Measurements from ENCODE around the gene OAF. TPM values are rescaled to one million over a fixed set of nuclear protein-coding genes. Genes with fewer than 3 reads are reported as not detected.

The OAF gene
- total RNA-seq, 1 experiment from 2014 or later, result 32.3 TPM

GRCh38 chr11:120180551-120181232 is 30.1 kb upstream of the OAF start:
- H3K9me3 ChIP-seq (ENCODE audit: control insufficient read depth in 1 of 2, insufficient read depth in 1 of 2, low read depth in 1 of 2, low read length in 2 of 2), result no peaks in the 10 kb centered on the region
- H3K4me2 ChIP-seq (ENCODE audit: low read length), result no peak overlapping the region
- ChIA-PET POLR2A (no interaction called here), CTCF (interaction anchor here (0.9 to 1.6 kb wide), 4 partner anchors 9 to 122 kb away, joined by 3 to 6 read pairs (median 4); no protein-coding TSS in a partner anchor), RAD21 (ENCODE audit: low non-redundant PET in 1 of 2, low total read pairs in 2 of 2, uncharacterized antibody in 2 of 2, unreplicated experiment in 2 of 2) (interaction anchor here in 1 of 2 experiments (0.5 kb wide), 1 partner anchor 539 kb away, joined by 3 read pairs; no protein-coding TSS in a partner anchor)
- ATAC-seq (no peak), DNase-seq (ENCODE audit: low read depth, low spot score) (no peak)
- peaks cover 0 to 17% of the 10 kb centered on the region in 2 experiments; a peak in 1 of 4 replicates for H3K4me1 ChIP-seq (ENCODE audit: control insufficient read depth in 1 of 2, insufficient read depth in 2 of 2, low read length in 2 of 2)
- H3K4me3 ChIP-seq (replicated peaks in 1 of 2; ENCODE audit: low read depth in 1 of 2, low read length in 2 of 2), result no peak overlapping the region
- no peaks in the 10 kb centered on the region for H4K20me1 ChIP-seq (ENCODE audit: insufficient read depth)
- TF ChIP-seq YY1 (IDR thresholded peaks at IDR 0.05; ENCODE audit: extremely low read depth, insufficient replicate concordance, low read depth, low read length) (no peak), CTCF (IDR thresholded peaks at IDR 0.05 in 2 of 3, conservative IDR thresholded peaks at IDR 0.05 in 1 of 3; ENCODE audit: borderline replicate concordance in 1 of 3, insufficient read depth in 1 of 3, low read depth in 2 of 3, low read length in 2 of 3) (0 out of 6 replicates have a peak, but pooled peaks of 1 of the 3 experiments have one; percentile 14)
- intact Hi-C loops (cut with micrococcal nuclease), result no loop called here
- H3K36me3 ChIP-seq (ENCODE audit: control insufficient read depth in 1 of 2, insufficient read depth in 2 of 2, low read length in 2 of 2), result no peaks in the 10 kb centered on the region
- H3K27ac ChIP-seq (ENCODE audit: low read depth, low read length), result no peak overlapping the region
- no peak overlapping the region for H2AFZ ChIP-seq (ENCODE audit: low read depth, low read length, poor library complexity, severe bottlenecking)
- BruUV-seq (replicated peaks), result no TSS peak
- H3K27me3 ChIP-seq (ENCODE audit: insufficient read depth, low read length), result peaks cover 21% of the 10 kb centered on the region; the same call in 1 of the 2 replicates
- no peaks in the 10 kb centered on the region for H3K79me2 ChIP-seq (ENCODE audit: insufficient read depth, low read length)
- no peak overlapping the region for H3K9ac ChIP-seq (ENCODE audit: low read length)
- no peaks in the 10 kb centered on the region for H3K9me2 ChIP-seq (ENCODE audit: insufficient read depth)

DNA sequence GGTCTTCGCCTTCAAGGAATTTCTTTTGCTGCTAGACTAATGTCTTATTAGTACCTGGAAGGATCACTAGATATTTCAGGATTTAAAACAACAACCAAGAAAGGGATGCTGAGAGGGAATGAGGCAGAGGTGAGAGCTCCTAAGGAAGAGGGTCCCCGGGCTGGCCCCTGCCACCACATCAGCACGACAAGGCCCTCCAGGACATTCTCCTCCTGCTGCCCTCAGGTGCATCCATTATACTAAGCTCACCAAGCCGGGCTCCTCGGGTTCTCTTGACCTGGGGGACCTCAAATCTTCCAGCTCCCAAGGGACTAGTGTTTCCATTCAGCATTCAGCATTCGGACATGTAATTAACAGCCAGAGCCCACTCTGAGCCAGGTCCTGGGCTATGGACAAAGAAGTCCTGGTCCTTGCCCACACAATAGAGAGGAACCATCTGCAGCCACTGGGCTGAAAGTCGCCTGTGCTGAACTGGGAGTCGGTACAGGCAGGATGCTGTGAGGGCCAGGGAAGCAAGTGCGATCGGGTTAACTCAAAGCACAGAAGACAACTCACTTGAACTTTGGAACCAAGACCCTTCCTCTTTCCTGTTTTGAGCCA is 29.4 kb upstream of the OAF start:
- Histone ChIP-seq H3K27me3 (ENCODE audit: insufficient read depth, low read length) (peaks cover 14% of the 10 kb centered on the region; the same call in 1 of the 2 replicates), H3K9me2 (ENCODE audit: insufficient read depth) (no peaks in the 10 kb centered on the region), H3K4me3 (replicated peaks in 1 of 2; ENCODE audit: low read depth in 1 of 2, low read length in 2 of 2) (no peak overlapping the region), H3K27ac (ENCODE audit: low read depth, low read length) (no peak overlapping the region), H3K79me2 (ENCODE audit: insufficient read depth, low read length) (no peaks in the 10 kb centered on the region), H3K36me3 (ENCODE audit: control insufficient read depth in 1 of 2, insufficient read depth in 2 of 2, low read length in 2 of 2) (no peaks in the 10 kb centered on the region), H3K9me3 (ENCODE audit: control insufficient read depth in 1 of 2, insufficient read depth in 1 of 2, low read depth in 1 of 2, low read length in 2 of 2) (no peaks in the 10 kb centered on the region), H3K4me2 (ENCODE audit: low read length) (no peak overlapping the region), H3K4me1 (ENCODE audit: control insufficient read depth in 1 of 2, insufficient read depth in 2 of 2, low read length in 2 of 2) (peaks cover 0 to 17% of the 10 kb centered on the region in 2 experiments; a peak in 1 of 4 replicates), H4K20me1 (ENCODE audit: insufficient read depth) (no peaks in the 10 kb centered on the region), H2AFZ (ENCODE audit: low read depth, low read length, poor library complexity, severe bottlenecking) (no peak overlapping the region), H3K9ac (ENCODE audit: low read length) (no peak overlapping the region)
- ATAC-seq, result no peak
- ChIA-PET CTCF (interaction anchor here (0.9 to 1.6 kb wide), 4 partner anchors 8 to 122 kb away, joined by 3 to 6 read pairs (median 4); no protein-coding TSS in a partner anchor), RAD21 (ENCODE audit: low non-redundant PET in 1 of 2, low total read pairs in 2 of 2, uncharacterized antibody in 2 of 2, unreplicated experiment in 2 of 2) (interaction anchor here in 1 of 2 experiments (0.5 kb wide), 1 partner anchor 540 kb away, joined by 3 read pairs; no protein-coding TSS in a partner anchor), POLR2A (no interaction called here)
- DNase-seq (ENCODE audit: low read depth, low spot score), result no peak
- no TSS peak for BruUV-seq (replicated peaks)
- intact Hi-C loops (cut with micrococcal nuclease), result no loop called here
- TF ChIP-seq ZFX (IDR thresholded peaks at IDR 0.05), result no peak
- TF ChIP-seq ELF1 (IDR thresholded peaks at IDR 0.05; ENCODE audit: borderline replicate concordance, low read depth), result no peak
- TF ChIP-seq CTCF (IDR thresholded peaks at IDR 0.05 in 2 of 3, conservative IDR thresholded peaks at IDR 0.05 in 1 of 3; ENCODE audit: borderline replicate concordance in 1 of 3, insufficient read depth in 1 of 3, low read depth in 2 of 3, low read length in 2 of 3), result no peak
- TF ChIP-seq CBX3 (IDR thresholded peaks at IDR 0.05; ENCODE audit: low read depth), result no peak
- no peak for TF ChIP-seq FOSL1 (IDR thresholded peaks at IDR 0.05; ENCODE audit: low read depth)
- TF ChIP-seq EGR1 (IDR thresholded peaks at IDR 0.05; ENCODE audit: low read depth), result no peak
- TF ChIP-seq SRF (IDR thresholded peaks at IDR 0.05; ENCODE audit: low read depth), result no peak
- no peak for TF ChIP-seq POLR2A (IDR thresholded peaks at IDR 0.05; ENCODE audit: borderline replicate concordance, extremely low read depth, insufficient read depth, insufficient read length)
- TF ChIP-seq ZBTB33 (IDR thresholded peaks at IDR 0.05; ENCODE audit: extremely low read depth, insufficient replicate concordance, low read length), result no peak

Data from HCT116 (cell line).